Fibroblast of lung (primary cell): ENCODE data around the gene PTS.

ENCODE experiments used
- CTCF ChIP-seq, 2 donors: IDR thresholded peaks in 1 of 2; conservative IDR thresholded peaks in 1 of 2; 1 replicate in 1 of 2; 2 replicates in 1 of 2; pipeline ENCODE4 v1.5.1; 2011 to 2012; ENCODE audit warnings: low read length in 2 of 2, control low read depth in 1 of 2, inconsistent platforms in 1 of 2, low read depth in 1 of 2, mild to moderate bottlenecking in 1 of 2
- EZH2 ChIP-seq: IDR thresholded peaks from 2 replicates; pipeline ENCODE4 v1.5.1; 2012; ENCODE audit warnings: low read length, control low read depth, mild to moderate bottlenecking; ENCODE audit errors: missing control alignments

GRCh38 chr11:112213753-112214152 is 12.5 kb upstream of the PTS start:
- TF ChIP-seq CTCF (conservative IDR thresholded peaks at IDR 0.05 in 1 of 2, IDR thresholded peaks at IDR 0.05 in 1 of 2; ENCODE audit: low read depth in 1 of 2, low read length in 2 of 2) (no peak), EZH2 (no peak)
